Stomach smooth muscle (tissue), 2 donors: ENCODE measurements around the gene MSI2.

Experiments used
- H3K27ac ChIP-seq: one replicate; pipeline ENCODE4 v1.7.0; 2013; ENCODE audit warnings: mild to moderate bottlenecking, low read length, inconsistent platforms
- H3K27me3 ChIP-seq, 2 donors: one replicate each; pipeline ENCODE4 v1.7.0; 2013; ENCODE audit warnings: low read length in 2 of 2; ENCODE audit not compliant: insufficient read depth in 2 of 2, control insufficient read depth in 1 of 2
- H3K36me3 ChIP-seq, 2 donors: one replicate each; pipeline ENCODE4 v1.7.0; 2013; ENCODE audit warnings: low read length in 2 of 2; ENCODE audit not compliant: control insufficient read depth in 2 of 2, insufficient read depth in 2 of 2
- H3K4me1 ChIP-seq: one replicate; pipeline ENCODE4 v1.7.0; 2013; ENCODE audit warnings: low read length; ENCODE audit not compliant: control insufficient read depth, insufficient read depth
- H3K4me3 ChIP-seq, 2 donors: one replicate each; pipeline ENCODE4 v1.7.0; 2013; ENCODE audit warnings: low read length in 2 of 2
- H3K9ac ChIP-seq, 2 donors: one replicate each; pipeline ENCODE4 v1.7.0; 2013; ENCODE audit warnings: low read length in 2 of 2, mild to moderate bottlenecking in 1 of 2
- H3K9me3 ChIP-seq, 2 donors: one replicate each; pipeline ENCODE4 v1.7.0; 2013; ENCODE audit warnings: low read length in 2 of 2; ENCODE audit not compliant: control insufficient read depth in 2 of 2
- donor health status: healthy.
- donor health status: Pancreatic carcinoma.

Gene MSI2

GRCh38 chr17:57713140-57713539, 456.8 kb downstream of the MSI2 start:
- H3K27ac ChIP-seq = no peak overlapping the region
- peaks cover 19 to 35% of the 10 kb centered on the region in 2 donors for H3K27me3 ChIP-seq

GRCh38 chr17:57714665-57715180, 458.4 kb downstream of the MSI2 start:
- H3K4me1 ChIP-seq = peaks cover 9% of the 10 kb centered on the region
- H3K36me3 ChIP-seq = no peaks in the 10 kb centered on the region
- no peak overlapping the region for H3K9ac ChIP-seq
- H3K9me3 ChIP-seq = no peaks in the 10 kb centered on the region
- H3K27ac ChIP-seq = no peak overlapping the region
- H3K27me3 ChIP-seq = peaks cover 17 to 43% of the 10 kb centered on the region in 2 donors
- no peak overlapping the region for H3K4me3 ChIP-seq

More at GRCh38 chr17:57713140-57713539, 456.8 kb downstream of the MSI2 start:
- Histone ChIP-seq H3K4me3 (no peak overlapping the region), H3K36me3 (no peaks in the 10 kb centered on the region), H3K9ac (no peak overlapping the region), H3K4me1 (peaks cover 12% of the 10 kb centered on the region), H3K9me3 (no peaks in the 10 kb centered on the region)

- no peak overlapping the region for H3K27ac ChIP-seq
- H3K36me3 ChIP-seq = no peaks in the 10 kb centered on the region
- no peaks in the 10 kb centered on the region for H3K9me3 ChIP-seq
- peaks cover 9% of the 10 kb centered on the region for H3K4me1 ChIP-seq
- H3K27me3 ChIP-seq = peaks cover 19 to 48% of the 10 kb centered on the region in 2 donors
- no peak overlapping the region for H3K4me3 ChIP-seq
- H3K9ac ChIP-seq = no peak overlapping the region
These were observed 459.7 kb downstream of the MSI2 start for GRCh38 chr17:57715981-57716380.

GRCh38 chr17:57718878-57719277, 462.6 kb downstream of the MSI2 start:
- Histone ChIP-seq H3K9ac (no peak overlapping the region), H3K27me3 (peaks cover 28 to 43% of the 10 kb centered on the region in 2 donors), H3K4me1 (peaks cover 9% of the 10 kb centered on the region), H3K36me3 (no peaks in the 10 kb centered on the region), H3K4me3 (no peak overlapping the region), H3K9me3 (no peaks in the 10 kb centered on the region), H3K27ac (no peak overlapping the region)

GRCh38 chr17:57720386-57721035, 464.2 kb downstream of the MSI2 start:
- no peak overlapping the region for H3K27ac ChIP-seq
- no peaks in the 10 kb centered on the region for H3K9me3 ChIP-seq
- H3K4me1 ChIP-seq = peaks cover 3% of the 10 kb centered on the region
- no peak overlapping the region for H3K4me3 ChIP-seq
- peaks cover 27 to 36% of the 10 kb centered on the region in 2 donors for H3K27me3 ChIP-seq
- no peaks in the 10 kb centered on the region for H3K36me3 ChIP-seq
- H3K9ac ChIP-seq = no peak overlapping the region

GRCh38 chr17:57721967-57722703, 465.8 kb downstream of the MSI2 start:
- Histone ChIP-seq H3K9ac (no peak overlapping the region), H3K27ac (no peak overlapping the region), H3K27me3 (peaks cover 26 to 32% of the 10 kb centered on the region in 2 donors), H3K4me1 (no peaks in the 10 kb centered on the region), H3K36me3 (no peaks in the 10 kb centered on the region), H3K9me3 (no peaks in the 10 kb centered on the region), H3K4me3 (no peak overlapping the region)

GRCh38 chr17:57722704-57723043, 466.4 kb downstream of the MSI2 start:
- H3K9me3 ChIP-seq = no peaks in the 10 kb centered on the region
- peaks cover 26 to 31% of the 10 kb centered on the region in 2 donors for H3K27me3 ChIP-seq
- H3K9ac ChIP-seq = no peak overlapping the region
- no peak overlapping the region for H3K27ac ChIP-seq
- H3K36me3 ChIP-seq = no peaks in the 10 kb centered on the region
- no peak overlapping the region for H3K4me3 ChIP-seq
- H3K4me1 ChIP-seq = no peaks in the 10 kb centered on the region

- Histone ChIP-seq H3K9ac (no peak overlapping the region), H3K4me1 (no peaks in the 10 kb centered on the region), H3K36me3 (no peaks in the 10 kb centered on the region), H3K9me3 (no peaks in the 10 kb centered on the region), H3K27me3 (peaks cover 29 to 39% of the 10 kb centered on the region in 2 donors), H3K27ac (no peak overlapping the region), H3K4me3 (no peak overlapping the region)
These were observed 467.2 kb downstream of the MSI2 start for GRCh38 chr17:57723427-57724025.

- H3K4me3 ChIP-seq = no peak overlapping the region
- no peaks in the 10 kb centered on the region for H3K4me1 ChIP-seq
- no peaks in the 10 kb centered on the region for H3K36me3 ChIP-seq
- H3K27ac ChIP-seq = no peak overlapping the region
- no peak overlapping the region for H3K9ac ChIP-seq
- H3K27me3 ChIP-seq = peaks cover 31 to 39% of the 10 kb centered on the region in 2 donors
- H3K9me3 ChIP-seq = no peaks in the 10 kb centered on the region
These were observed 467.9 kb downstream of the MSI2 start for GRCh38 chr17:57724026-57724728.

GRCh38 chr17:57724729-57725125, 468.4 kb downstream of the MSI2 start:
- Histone ChIP-seq H3K36me3 (no peaks in the 10 kb centered on the region), H3K9me3 (no peaks in the 10 kb centered on the region), H3K4me1 (no peaks in the 10 kb centered on the region), H3K27me3 (peaks cover 32 to 43% of the 10 kb centered on the region in 2 donors), H3K27ac (no peak overlapping the region), H3K4me3 (no peak overlapping the region), H3K9ac (no peak overlapping the region)
